Stimulated activated CD4-positive, alpha-beta T cell treated with anti-CD3 and anti-CD28 coated beads, Interleukin-1b, Interleukin-23, amount 100 ng/mL, for 48 hours (primary cell): ENCODE data around the gene KRTAP1-3.
"Not testable (repeated sequence)": the region's sequence is repeated elsewhere in the genome, so short reads cannot be mapped to it uniquely, and the experiment has no call there.

Experiments
- DNase-seq: peaks from one replicate; pipeline ENCODE4 v3.0.0-alpha.2; 2020

The KRTAP1-3 gene

GRCh38 chr17:41034346-41034935 is at the start of gene KRTAP1-3:
Gene KRTAP1-3 (minus strand): TSS chr17:41034874. CDS start chr17:41034821, 53 bp downstream.
- not testable (repeated sequence) for DNase-seq

GRCh38 chr17:41084100-41084856 is 49.6 kb upstream of the KRTAP1-3 start, which contains the start of gene KRTAP4-7:
Gene KRTAP4-7 (plus strand): TSS chr17:41084150. CDS start chr17:41084207, 57 bp downstream.
- DNase-seq, result not testable (repeated sequence)

- not testable (repeated sequence) for DNase-seq
Observed at GRCh38 chr17:41083427-41083826, 48.8 kb upstream of the KRTAP1-3 start.

GRCh38 chr17:41082626-41083025 is 48.0 kb upstream of the KRTAP1-3 start:
- no peak for DNase-seq

- no peak for DNase-seq
Observed at GRCh38 chr17:41076788-41077187, 42.1 kb upstream of the KRTAP1-3 start.

- no peak for DNase-seq
Observed at GRCh38 chr17:41073676-41074075, 39.0 kb upstream of the KRTAP1-3 start.

- no peak for DNase-seq
Observed at GRCh38 chr17:41071606-41072360, 37.1 kb upstream of the KRTAP1-3 start.

GRCh38 chr17:41069031-41069430 is 34.4 kb upstream of the KRTAP1-3 start:
- no peak for DNase-seq

GRCh38 chr17:41067281-41067680 is 32.6 kb upstream of the KRTAP1-3 start:
- DNase-seq, result no peak

- no peak for DNase-seq
Observed at GRCh38 chr17:41065829-41066624, 31.4 kb upstream of the KRTAP1-3 start, which contains the start of gene KRTAP2-4. Gene KRTAP2-4 (minus strand): TSS chr17:41065879. CDS start chr17:41065845, 34 bp downstream.

- not testable (repeated sequence) for DNase-seq
Observed at GRCh38 chr17:41065016-41065689, 30.5 kb upstream of the KRTAP1-3 start.

- DNase-seq, result no peak
Observed at GRCh38 chr17:41064301-41064700, 29.6 kb upstream of the KRTAP1-3 start.

GRCh38 chr17:41063449-41063848 is 28.8 kb upstream of the KRTAP1-3 start:
- DNase-seq, result no peak

- no peak for DNase-seq
Observed at GRCh38 chr17:41061964-41062363, 27.3 kb upstream of the KRTAP1-3 start.

GRCh38 chr17:41060052-41060604 is 25.5 kb upstream of the KRTAP1-3 start, which contains the start of gene KRTAP2-3:
Gene KRTAP2-3 (minus strand): TSS chr17:41060114. CDS start chr17:41060050, 64 bp downstream.
- no peak for DNase-seq

GRCh38 chr17:41059276-41060051 is 24.8 kb upstream of the KRTAP1-3 start:
- not testable (repeated sequence) for DNase-seq

- no peak for DNase-seq
Observed at GRCh38 chr17:41058741-41059140, 24.1 kb upstream of the KRTAP1-3 start.

GRCh38 chr17:41057547-41057946 is 22.9 kb upstream of the KRTAP1-3 start:
- no peak for DNase-seq

GRCh38 chr17:41055130-41055529 is 20.5 kb upstream of the KRTAP1-3 start, which contains the start of gene KRTAP2-2:
Gene KRTAP2-2 (minus strand): TSS chr17:41055230. CDS start chr17:41055211, 19 bp downstream.
- not testable (repeated sequence) for DNase-seq

- not testable (repeated sequence) for DNase-seq
Observed at GRCh38 chr17:41054556-41054955, 19.9 kb upstream of the KRTAP1-3 start.
